NT2/D1 (cell line): ENCODE data around the gene BST1.

Source experiments
- SUZ12 ChIP-seq: IDR thresholded peaks from 2 replicates; pipeline ENCODE4 v1.6.1; 2011; ENCODE audit not compliant: insufficient read length, insufficient read depth; ENCODE audit errors: extremely low read depth
- YY1 ChIP-seq: IDR thresholded peaks from 2 replicates; pipeline ENCODE4 v1.6.1; 2011; ENCODE audit not compliant: insufficient read length, insufficient read depth
- ZNF274 ChIP-seq: IDR thresholded peaks from 2 replicates; pipeline ENCODE4 v1.6.1; 2011; ENCODE audit warnings: mild to moderate bottlenecking, low read depth, low read length

DNA sequence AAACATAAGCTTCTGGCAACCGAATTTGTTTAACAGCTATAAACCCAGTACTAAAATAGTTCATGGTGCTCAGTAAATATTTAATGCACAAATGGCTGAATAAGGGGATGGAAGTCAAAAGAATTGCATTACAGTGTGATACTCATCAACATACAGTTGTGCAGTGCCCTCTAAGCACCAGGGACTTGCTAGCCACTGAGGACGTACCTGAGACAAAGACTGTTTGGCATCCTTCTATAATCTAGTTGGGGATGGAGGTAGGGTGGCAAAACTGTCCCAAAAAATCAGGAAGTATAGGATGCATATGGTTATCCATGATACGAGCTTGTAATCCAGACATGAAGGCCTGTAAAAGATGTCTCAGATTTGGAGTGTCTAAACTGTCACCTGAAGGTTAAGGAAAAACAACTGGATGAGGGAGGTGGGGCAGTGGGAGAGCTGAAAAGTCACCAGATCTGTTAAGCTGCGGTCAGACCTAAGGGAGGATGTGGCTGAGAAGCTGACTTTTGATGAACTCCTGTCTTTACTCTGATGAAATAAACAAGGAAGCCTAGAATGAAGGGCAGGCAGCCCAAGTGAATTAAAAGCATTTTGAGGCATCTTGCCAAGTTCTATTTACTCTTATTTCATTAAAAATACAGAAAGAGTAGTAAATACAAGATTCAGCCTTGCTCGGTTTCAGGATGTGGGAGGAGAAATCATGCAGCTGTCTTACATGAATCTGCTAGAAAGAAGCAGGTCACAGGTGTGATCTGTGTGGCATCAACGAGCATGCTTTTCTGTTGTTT is 63.2 kb downstream of the BST1 start:
- TF ChIP-seq ZNF274: no peak
- no peak for TF ChIP-seq YY1
- no peak for TF ChIP-seq SUZ12
